H1 (cell line): Measurements from ENCODE around the gene ANO6. TPM values are rescaled to one million over a fixed set of nuclear protein-coding genes. Genes with fewer than 3 reads are reported as not detected.

Experiments
- ASH2L ChIP-seq: fragments of 200-600, 300-600 bp; sonication (generic); IDR thresholded peaks from one replicate; pipeline ENCODE4 v1.7.1; 2017; ENCODE audit warnings: low read length
- EP300 ChIP-seq, 2 experiments: IDR thresholded peaks; 1 replicate in 1 of 2; 2 replicates in 1 of 2; pipeline ENCODE4 v1.6.1; 2011 to 2012; ENCODE audit warnings: low read depth in 2 of 2, low read length in 2 of 2, mild to moderate bottlenecking in 2 of 2, borderline replicate concordance in 1 of 2, inconsistent platforms in 1 of 2, moderate library complexity in 1 of 2
- HDAC6 ChIP-seq: IDR thresholded peaks from one replicate; pipeline ENCODE4 v1.7.1; 2012; ENCODE audit warnings: low read depth, mild to moderate bottlenecking, inconsistent platforms, low read length, moderate library complexity
- KDM5A ChIP-seq: fragments of 200-600 bp; IDR thresholded peaks from 2 replicates; pipeline ENCODE4 v1.7.1; 2012; ENCODE audit warnings: mild to moderate bottlenecking, low read length, inconsistent platforms, mixed read lengths
- MAFK ChIP-seq: IDR thresholded peaks from 2 replicates; pipeline ENCODE4 v1.6.1; 2012; ENCODE audit warnings: low read depth, mild to moderate bottlenecking, improper control_type of control experiment, low read length
- NRF1 ChIP-seq: IDR thresholded peaks from 2 replicates; pipeline ENCODE4 v1.6.1; 2011; ENCODE audit warnings: mild to moderate bottlenecking, low read depth, low read length, improper control_type of control experiment
- TBP ChIP-seq: IDR thresholded peaks from 2 replicates; pipeline ENCODE4 v1.6.1; 2011; ENCODE audit warnings: low read depth, low read length, improper control_type of control experiment
- polyA plus RNA-seq, 7 experiments: library from polyadenylated mRNA; depleted of rRNA in 3 of 7; stranded (reverse) in 5 of 7; unstranded in 2 of 7; fragments of >200 nt in 5 of 7; fragments of 200-250 nt in 2 of 7; gene quantifications; 1 replicate in 5 of 7; 2 replicates in 1 of 7; 4 replicates in 1 of 7; pipeline versions ENCODE4 v1.2.1 to v1.2.3, GENCODE V29; 2011 to 2013; ENCODE audit warnings: missing spikeins in 2 of 7, mixed read lengths in 2 of 7
- total RNA-seq: library from RNA; stranded (reverse); fragmentation: NEBNext Ultra II Directional; extraction: Animal tissue kit (Norgen Biotek cat#: 25700); gene quantifications from 2 replicates; pipeline ENCODE4 v1.2.1, GENCODE V29; 2021
- TF ChIP-seq, protein P1 (sequence below): fragments of 300-600 bp; sonication (generic); IDR thresholded peaks from 2 replicates; pipeline ENCODE4 v1.7.1; 2012; ENCODE audit warnings: low read length, moderate library complexity, mild to moderate bottlenecking, inconsistent platforms; ENCODE audit not compliant: insufficient replicate concordance

ANO6 gene
- total and polyA plus RNA-seq, 2 of the 8 experiments (the other 6 are each of a cell fraction or from before 2014, with no cell fraction given) = 15.1 to 39.7 TPM

- TF ChIP-seq, protein P1, sequence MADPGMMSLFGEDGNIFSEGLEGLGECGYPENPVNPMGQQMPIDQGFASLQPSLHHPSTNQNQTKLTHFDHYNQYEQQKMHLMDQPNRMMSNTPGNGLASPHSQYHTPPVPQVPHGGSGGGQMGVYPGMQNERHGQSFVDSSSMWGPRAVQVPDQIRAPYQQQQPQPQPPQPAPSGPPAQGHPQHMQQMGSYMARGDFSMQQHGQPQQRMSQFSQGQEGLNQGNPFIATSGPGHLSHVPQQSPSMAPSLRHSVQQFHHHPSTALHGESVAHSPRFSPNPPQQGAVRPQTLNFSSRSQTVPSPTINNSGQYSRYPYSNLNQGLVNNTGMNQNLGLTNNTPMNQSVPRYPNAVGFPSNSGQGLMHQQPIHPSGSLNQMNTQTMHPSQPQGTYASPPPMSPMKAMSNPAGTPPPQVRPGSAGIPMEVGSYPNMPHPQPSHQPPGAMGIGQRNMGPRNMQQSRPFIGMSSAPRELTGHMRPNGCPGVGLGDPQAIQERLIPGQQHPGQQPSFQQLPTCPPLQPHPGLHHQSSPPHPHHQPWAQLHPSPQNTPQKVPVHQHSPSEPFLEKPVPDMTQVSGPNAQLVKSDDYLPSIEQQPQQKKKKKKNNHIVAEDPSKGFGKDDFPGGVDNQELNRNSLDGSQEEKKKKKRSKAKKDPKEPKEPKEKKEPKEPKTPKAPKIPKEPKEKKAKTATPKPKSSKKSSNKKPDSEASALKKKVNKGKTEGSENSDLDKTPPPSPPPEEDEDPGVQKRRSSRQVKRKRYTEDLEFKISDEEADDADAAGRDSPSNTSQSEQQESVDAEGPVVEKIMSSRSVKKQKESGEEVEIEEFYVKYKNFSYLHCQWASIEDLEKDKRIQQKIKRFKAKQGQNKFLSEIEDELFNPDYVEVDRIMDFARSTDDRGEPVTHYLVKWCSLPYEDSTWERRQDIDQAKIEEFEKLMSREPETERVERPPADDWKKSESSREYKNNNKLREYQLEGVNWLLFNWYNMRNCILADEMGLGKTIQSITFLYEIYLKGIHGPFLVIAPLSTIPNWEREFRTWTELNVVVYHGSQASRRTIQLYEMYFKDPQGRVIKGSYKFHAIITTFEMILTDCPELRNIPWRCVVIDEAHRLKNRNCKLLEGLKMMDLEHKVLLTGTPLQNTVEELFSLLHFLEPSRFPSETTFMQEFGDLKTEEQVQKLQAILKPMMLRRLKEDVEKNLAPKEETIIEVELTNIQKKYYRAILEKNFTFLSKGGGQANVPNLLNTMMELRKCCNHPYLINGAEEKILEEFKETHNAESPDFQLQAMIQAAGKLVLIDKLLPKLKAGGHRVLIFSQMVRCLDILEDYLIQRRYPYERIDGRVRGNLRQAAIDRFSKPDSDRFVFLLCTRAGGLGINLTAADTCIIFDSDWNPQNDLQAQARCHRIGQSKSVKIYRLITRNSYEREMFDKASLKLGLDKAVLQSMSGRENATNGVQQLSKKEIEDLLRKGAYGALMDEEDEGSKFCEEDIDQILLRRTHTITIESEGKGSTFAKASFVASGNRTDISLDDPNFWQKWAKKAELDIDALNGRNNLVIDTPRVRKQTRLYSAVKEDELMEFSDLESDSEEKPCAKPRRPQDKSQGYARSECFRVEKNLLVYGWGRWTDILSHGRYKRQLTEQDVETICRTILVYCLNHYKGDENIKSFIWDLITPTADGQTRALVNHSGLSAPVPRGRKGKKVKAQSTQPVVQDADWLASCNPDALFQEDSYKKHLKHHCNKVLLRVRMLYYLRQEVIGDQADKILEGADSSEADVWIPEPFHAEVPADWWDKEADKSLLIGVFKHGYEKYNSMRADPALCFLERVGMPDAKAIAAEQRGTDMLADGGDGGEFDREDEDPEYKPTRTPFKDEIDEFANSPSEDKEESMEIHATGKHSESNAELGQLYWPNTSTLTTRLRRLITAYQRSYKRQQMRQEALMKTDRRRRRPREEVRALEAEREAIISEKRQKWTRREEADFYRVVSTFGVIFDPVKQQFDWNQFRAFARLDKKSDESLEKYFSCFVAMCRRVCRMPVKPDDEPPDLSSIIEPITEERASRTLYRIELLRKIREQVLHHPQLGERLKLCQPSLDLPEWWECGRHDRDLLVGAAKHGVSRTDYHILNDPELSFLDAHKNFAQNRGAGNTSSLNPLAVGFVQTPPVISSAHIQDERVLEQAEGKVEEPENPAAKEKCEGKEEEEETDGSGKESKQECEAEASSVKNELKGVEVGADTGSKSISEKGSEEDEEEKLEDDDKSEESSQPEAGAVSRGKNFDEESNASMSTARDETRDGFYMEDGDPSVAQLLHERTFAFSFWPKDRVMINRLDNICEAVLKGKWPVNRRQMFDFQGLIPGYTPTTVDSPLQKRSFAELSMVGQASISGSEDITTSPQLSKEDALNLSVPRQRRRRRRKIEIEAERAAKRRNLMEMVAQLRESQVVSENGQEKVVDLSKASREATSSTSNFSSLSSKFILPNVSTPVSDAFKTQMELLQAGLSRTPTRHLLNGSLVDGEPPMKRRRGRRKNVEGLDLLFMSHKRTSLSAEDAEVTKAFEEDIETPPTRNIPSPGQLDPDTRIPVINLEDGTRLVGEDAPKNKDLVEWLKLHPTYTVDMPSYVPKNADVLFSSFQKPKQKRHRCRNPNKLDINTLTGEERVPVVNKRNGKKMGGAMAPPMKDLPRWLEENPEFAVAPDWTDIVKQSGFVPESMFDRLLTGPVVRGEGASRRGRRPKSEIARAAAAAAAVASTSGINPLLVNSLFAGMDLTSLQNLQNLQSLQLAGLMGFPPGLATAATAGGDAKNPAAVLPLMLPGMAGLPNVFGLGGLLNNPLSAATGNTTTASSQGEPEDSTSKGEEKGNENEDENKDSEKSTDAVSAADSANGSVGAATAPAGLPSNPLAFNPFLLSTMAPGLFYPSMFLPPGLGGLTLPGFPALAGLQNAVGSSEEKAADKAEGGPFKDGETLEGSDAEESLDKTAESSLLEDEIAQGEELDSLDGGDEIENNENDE = no peak
- no peak for TF ChIP-seq KDM5A
- no peak for TF ChIP-seq HDAC6
- no peak for TF ChIP-seq NRF1
- TF ChIP-seq TBP = no peak
- TF ChIP-seq EP300 (IDR thresholded peaks at IDR 0.05; ENCODE audit: borderline replicate concordance in 1 of 2, low read depth in 2 of 2, low read length in 2 of 2) = no peak
- TF ChIP-seq ASH2L = no peak
- no peak for TF ChIP-seq MAFK
Observed at GRCh38 chr12:45338272-45338671, 122.4 kb downstream of the ANO6 start (continued).
